Naive thymus-derived CD4-positive, alpha-beta T cell (primary cell): ENCODE data around the gene ARHGAP25. TPM values are rescaled to one million over a fixed set of nuclear protein-coding genes. Genes with fewer than 3 reads are reported as not detected.

Experiments used
- ATAC-seq: fragments of 150-1000 bp; cut with Tn5 transposase; 2 replicates; pipeline ENCODE4 v1.10.0; 2021; ENCODE audit warnings: mild to moderate bottlenecking, moderate library complexity
- CTCF ChIA-PET: fragments of 350-600 bp; sonication (Branson Sonifier 250); formaldehyde crosslinking; loops from one replicate; lab custom pipeline; 2021; ENCODE audit warnings: antibody characterized with exemption; lab: Charles Lee
- POLR2A ChIA-PET: fragments of 350-600 bp; sonication (Branson Sonifier 250); formaldehyde crosslinking; loops from one replicate; lab custom pipeline; 2021; ENCODE audit warnings: antibody characterized with exemption, inconsistent platforms; lab: Charles Lee
- DNase-seq, 9 donors: peaks; one replicate each; pipeline versions ENCODE4 v3.0.0 to v3.0.0-alpha.2; 2020 to 2022; ENCODE audit warnings: mixed read lengths in 1 of 9
- H3K27ac ChIP-seq: one replicate; pipeline ENCODE4 v1.7.0; 2013; ENCODE audit warnings: mild to moderate bottlenecking, low read depth, low read length, moderate library complexity
- H3K27me3 ChIP-seq, 2 donors: one replicate each; pipeline ENCODE4 v1.7.0; 2013; ENCODE audit warnings: low read length in 2 of 2, mild to moderate bottlenecking in 2 of 2, moderate library complexity in 2 of 2; ENCODE audit not compliant: control insufficient read depth in 2 of 2, insufficient read depth in 2 of 2
- H3K36me3 ChIP-seq, 3 experiments: 1 replicate in 2 of 3; 2 replicates in 1 of 3; pipeline ENCODE4 v1.7.0; 2013; ENCODE audit warnings: low read length in 3 of 3, mild to moderate bottlenecking in 3 of 3, moderate library complexity in 1 of 3; ENCODE audit not compliant: insufficient read depth in 3 of 3, control insufficient read depth in 2 of 3
- H3K4me1 ChIP-seq, 2 donors: one replicate each; pipeline ENCODE4 v1.7.0; 2013; ENCODE audit warnings: low read length in 2 of 2, mild to moderate bottlenecking in 2 of 2, moderate library complexity in 1 of 2; ENCODE audit not compliant: control insufficient read depth in 2 of 2, insufficient read depth in 2 of 2
- H3K4me3 ChIP-seq: 2 replicates; pipeline ENCODE4 v1.7.0; 2013; ENCODE audit warnings: mild to moderate bottlenecking, low read length
- H3K9me3 ChIP-seq, 3 experiments: 1 replicate in 2 of 3; 2 replicates in 1 of 3; pipeline ENCODE4 v1.7.0; 2013; ENCODE audit warnings: low read length in 3 of 3; ENCODE audit not compliant: control insufficient read depth in 2 of 3
- H3K27ac Mint-ChIP-seq, 9 donors: one replicate each; pipeline ENCODE4 v1.8.0; 2020 to 2022; ENCODE audit warnings: mixed read lengths in 9 of 9, mild to moderate bottlenecking in 8 of 9, moderate library complexity in 5 of 9, inconsistent platforms in 2 of 9
- H3K27me3 Mint-ChIP-seq, 5 donors: one replicate each; pipeline ENCODE4 v1.8.0; 2021 to 2022; ENCODE audit warnings: mixed read lengths in 5 of 5, mild to moderate bottlenecking in 1 of 5
- H3K36me3 Mint-ChIP-seq, 5 donors: one replicate each; pipeline ENCODE4 v1.8.0; 2020 to 2022; ENCODE audit warnings: mixed read lengths in 5 of 5, mild to moderate bottlenecking in 3 of 5, inconsistent platforms in 1 of 5
- H3K4me1 Mint-ChIP-seq, 7 donors: one replicate each; pipeline ENCODE4 v1.8.0; 2020 to 2022; ENCODE audit warnings: mixed read lengths in 7 of 7, mild to moderate bottlenecking in 3 of 7, inconsistent platforms in 1 of 7
- H3K4me3 Mint-ChIP-seq, 10 donors: one replicate each; pipeline ENCODE4 v1.8.0; 2020 to 2022; ENCODE audit warnings: mild to moderate bottlenecking in 10 of 10, mixed read lengths in 10 of 10, moderate library complexity in 6 of 10, inconsistent platforms in 2 of 10
- H3K9me3 Mint-ChIP-seq, 11 donors: one replicate each; pipeline ENCODE4 v1.8.0; 2020 to 2022; ENCODE audit warnings: mixed read lengths in 11 of 11, mild to moderate bottlenecking in 4 of 11, inconsistent platforms in 1 of 11, moderate library complexity in 1 of 11
- intact Hi-C, 2 donors: fragments of 100-400 bp; cut with micrococcal nuclease; formaldehyde crosslinking; loops; one replicate each; pipeline ENCODE4 v1.15.1; 2023
- polyA plus RNA-seq, 2 donors: library from polyadenylated mRNA; unstranded; fragments of 300-500 nt; fragmentation: Illumina TruSeq; gene quantifications; one replicate each; pipeline ENCODE4 v1.2.3, GENCODE V29; 2021
- total RNA-seq, 6 experiments: library from RNA in 5 of 6; stranded (reverse) in 5 of 6; gene quantifications; 1 replicate in 5 of 6; 2 replicates in 1 of 6; pipeline ENCODE4 v1.2.3 and lab custom pipeline; 2021 to 2026

ARHGAP25 gene
- total and polyA plus RNA-seq, 7 experiments from 2014 or later: 63.3 to 139 (median 116) TPM

GRCh38 chr2:68727683-68728375 is 6.8 kb upstream of the ARHGAP25 start:
- ChIA-PET CTCF (interaction anchor here (0.8 to 1.3 kb wide), 3 partner anchors 10 to 18 kb away, joined by 3 to 4 read pairs (median 3); no protein-coding TSS in a partner anchor), POLR2A (interaction anchor here (0.6 to 1.6 kb wide), 7 partner anchors 9 to 40 kb away, joined by 3 to 6 read pairs (median 4); no protein-coding TSS in a partner anchor)
- H3K36me3 Mint-ChIP-seq: peaks cover 0 to 3% (median 0%) of the 10 kb centered on the region in 5 donors
- Histone ChIP-seq H3K4me3 (no peak overlapping the region), H3K36me3 (no peaks in the 10 kb centered on the region), H3K27me3 (no peaks in the 10 kb centered on the region), H3K4me1 (peaks cover 33 to 48% of the 10 kb centered on the region in 2 donors), H3K27ac (peak overlapping the region; percentile 50), H3K9me3 (no peaks in the 10 kb centered on the region)
- intact Hi-C loops: loop anchor here (1.0 kb wide), 3 partner anchors 7 to 11 kb away; no protein-coding TSS in a partner anchor
- ATAC-seq: no peak
- H3K4me1 Mint-ChIP-seq: peaks cover 45 to 70% (median 64%) of the 10 kb centered on the region in 7 donors
- H3K4me3 Mint-ChIP-seq: peak overlapping the region in 9 of 10 donors; percentile 16 to 76 (median 62)
- peak overlapping the region; percentile 39 to 89 (median 83) for H3K27ac Mint-ChIP-seq
- no peak for DNase-seq
- no peaks in the 10 kb centered on the region for H3K27me3 Mint-ChIP-seq
- H3K9me3 Mint-ChIP-seq: no peaks in the 10 kb centered on the region

- Mint-ChIP-seq H3K27ac (peak overlapping the region in 2 of 9 donors; percentile 52 to 77), H3K9me3 (no peaks in the 10 kb centered on the region), H3K4me3 (no peak overlapping the region), H3K4me1 (peaks cover 37 to 43% (median 42%) of the 10 kb centered on the region in 7 donors), H3K36me3 (peaks cover 0 to 7% (median 0%) of the 10 kb centered on the region in 5 donors), H3K27me3 (no peaks in the 10 kb centered on the region)
- Histone ChIP-seq H3K9me3 (no peaks in the 10 kb centered on the region), H3K4me3 (no peak overlapping the region), H3K27me3 (no peaks in the 10 kb centered on the region), H3K36me3 (no peaks in the 10 kb centered on the region), H3K27ac (no peak overlapping the region), H3K4me1 (peaks cover 44 to 46% of the 10 kb centered on the region in 2 donors)
- no peak for ATAC-seq
- DNase-seq: no peak
- CTCF ChIA-PET: interaction anchor here (0.8 to 1.8 kb wide), 2 partner anchors 8 to 21 kb away, joined by 3 to 5 read pairs; no protein-coding TSS in a partner anchor
- POLR2A ChIA-PET: interaction anchor here (1.0 to 6.4 kb wide), 3 partner anchors 9 to 39 kb away, joined by 3 to 114 read pairs (median 6); no protein-coding TSS in a partner anchor
- intact Hi-C loops: loop anchor here (5.0 to 10.0 kb wide), 4 partner anchors 266 to 1096 kb away; partner anchors contain the start of genes APLF (in 1 of the 2), FBXO48 (in 1 of the 2), GMCL1 (in 1 of the 2) and PNO1 (in 1 of the 2)
Measured at GRCh38 chr2:68730828-68731227, 3.8 kb upstream of the ARHGAP25 start.

- Mint-ChIP-seq H3K36me3 (peaks cover 0 to 10% (median 0%) of the 10 kb centered on the region in 5 donors), H3K27me3 (no peaks in the 10 kb centered on the region), H3K9me3 (no peaks in the 10 kb centered on the region), H3K4me3 (peak overlapping the region in 1 of 10 donors; percentile 27), H3K27ac (peak overlapping the region in 5 of 9 donors; percentile 16 to 77 (median 52)), H3K4me1 (peaks cover 22 to 31% (median 27%) of the 10 kb centered on the region in 7 donors)
- DNase-seq (no peak), ATAC-seq (no peak)
- Histone ChIP-seq H3K27ac (no peak overlapping the region), H3K4me3 (no peak overlapping the region), H3K4me1 (peaks cover 33 to 41% of the 10 kb centered on the region in 2 donors), H3K9me3 (no peaks in the 10 kb centered on the region), H3K36me3 (no peaks in the 10 kb centered on the region), H3K27me3 (no peaks in the 10 kb centered on the region)
- intact Hi-C loops: loop anchor here (5.0 to 10.0 kb wide), 4 partner anchors 267 to 1095 kb away; partner anchors contain the start of genes APLF (in 1 of the 2), FBXO48 (in 1 of the 2), GMCL1 (in 1 of the 2) and PNO1 (in 1 of the 2)
- ChIA-PET POLR2A (interaction anchor here (0.8 to 6.4 kb wide), 6 partner anchors 9 to 266 kb away, joined by 3 to 114 read pairs (median 6); no protein-coding TSS in a partner anchor), CTCF (interaction anchor here (0.5 to 2.5 kb wide), 5 partner anchors 8 to 243 kb away, joined by 3 to 18 read pairs (median 5); no protein-coding TSS in a partner anchor)
Measured at GRCh38 chr2:68732036-68732932, 2.3 kb upstream of the ARHGAP25 start.

- no peaks in the 10 kb centered on the region for H3K9me3 ChIP-seq
- Mint-ChIP-seq H3K27me3 (no peaks in the 10 kb centered on the region), H3K4me3 (no peak overlapping the region), H3K27ac (no peak overlapping the region), H3K36me3 (peaks cover 0 to 18% (median 0%) of the 10 kb centered on the region in 5 donors), H3K9me3 (no peaks in the 10 kb centered on the region), H3K4me1 (peaks cover 21 to 30% (median 26%) of the 10 kb centered on the region in 7 donors)
- H3K27me3 ChIP-seq: no peaks in the 10 kb centered on the region
- DNase-seq: no peak
- ChIA-PET CTCF (interaction anchor here (1.0 to 2.5 kb wide), 8 partner anchors 9 to 24 kb away, joined by 3 to 33 read pairs (median 9); no protein-coding TSS in a partner anchor), POLR2A (interaction anchor here (0.6 to 6.4 kb wide), 16 partner anchors 10 to 267 kb away, joined by 3 to 114 read pairs (median 6); no protein-coding TSS in a partner anchor)
- H3K4me1 ChIP-seq: peaks cover 30 to 38% of the 10 kb centered on the region in 2 donors
- H3K27ac ChIP-seq: peak overlapping the region; percentile 78
- ATAC-seq: no peak
- peak overlapping the region; percentile 77 for H3K4me3 ChIP-seq
- intact Hi-C loops: loop anchor here (5.0 to 10.0 kb wide), 4 partner anchors 269 to 1094 kb away; partner anchors contain the start of genes APLF (in 1 of the 2), FBXO48 (in 1 of the 2), GMCL1 (in 1 of the 2) and PNO1 (in 1 of the 2)
- H3K36me3 ChIP-seq: no peaks in the 10 kb centered on the region
Measured at GRCh38 chr2:68733365-68733764, 1.2 kb upstream of the ARHGAP25 start.

GRCh38 chr2:68734176-68734575 is 435 bp upstream of the ARHGAP25 start:
- no peak overlapping the region for H3K4me3 Mint-ChIP-seq
- no peaks in the 10 kb centered on the region for H3K9me3 Mint-ChIP-seq
- Histone ChIP-seq H3K4me1 (peaks cover 33 to 41% of the 10 kb centered on the region in 2 donors), H3K36me3 (no peaks in the 10 kb centered on the region), H3K27me3 (no peaks in the 10 kb centered on the region), H3K9me3 (no peaks in the 10 kb centered on the region), H3K4me3 (peak overlapping the region; percentile 77), H3K27ac (peak overlapping the region; percentile 78)
- H3K36me3 Mint-ChIP-seq: peaks cover 0 to 23% (median 3%) of the 10 kb centered on the region in 5 donors
- no peak for DNase-seq
- H3K4me1 Mint-ChIP-seq: peaks cover 19 to 31% (median 28%) of the 10 kb centered on the region in 7 donors
- H3K27me3 Mint-ChIP-seq: no peaks in the 10 kb centered on the region
- no peak for ATAC-seq
- intact Hi-C loops: loop anchor here (1.0 to 10.0 kb wide), 8 partner anchors 13 to 1093 kb away; partner anchors contain the start of genes APLF (in 1 of the 2), FBXO48 (in 1 of the 2), GMCL1 (in 1 of the 2) and PNO1 (in 1 of the 2)
- POLR2A ChIA-PET: interaction anchor here (0.6 to 6.4 kb wide), 17 partner anchors 9 to 174 kb away, joined by 3 to 114 read pairs (median 5); no protein-coding TSS in a partner anchor
- H3K27ac Mint-ChIP-seq: no peak overlapping the region
- CTCF ChIA-PET: interaction anchor here (1.0 to 2.5 kb wide), 11 partner anchors 10 to 191 kb away, joined by 3 to 33 read pairs (median 5); no protein-coding TSS in a partner anchor
